NCI-H82 treated with DMSO at 0.1 percent for 48 hours (cell line): ENCODE measurements around the gene MPV17L2.
A peak's percentile ranks its signal among the peaks of the same experiment; 100 is the strongest.
"Not testable (repeated sequence)": the region's sequence is repeated elsewhere in the genome, so short reads cannot be mapped to it uniquely, and the experiment has no call there.

ENCODE experiments used
- DNase-seq: peaks from one replicate; lab custom pipeline; 2025; ENCODE audit not compliant: unreplicated experiment; lab: John Stamatoyannopoulos, UW

Gene MPV17L2

GRCh38 chr19:18192673-18193387 is at the start of gene MPV17L2:
TSS of gene MPV17L2 (plus strand) at chr19:18193218. CDS start at chr19:18193282, 64 bp downstream.
- peak; percentile 100 for DNase-seq

DNA sequence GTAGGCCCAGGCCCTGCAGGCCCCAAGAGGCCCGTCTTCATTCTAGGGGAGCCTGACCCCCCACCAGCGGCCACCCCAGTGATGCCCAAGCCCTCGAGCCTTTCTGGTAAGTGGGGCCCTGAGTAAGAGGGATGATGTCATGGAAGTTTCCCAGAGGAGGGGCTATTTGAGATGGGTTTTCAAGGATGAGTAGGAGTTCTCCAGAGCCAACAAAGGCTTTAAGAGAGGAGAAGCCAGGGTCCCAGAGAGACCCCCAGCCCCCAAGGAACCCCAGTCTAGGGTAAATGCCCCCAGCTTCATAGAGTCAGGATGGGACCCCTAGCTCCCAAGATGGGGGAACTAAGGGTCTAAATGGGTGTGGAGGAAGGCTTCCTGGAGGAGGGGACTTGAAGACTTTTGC is 49.1 kb upstream of the MPV17L2 start:
- DNase-seq, result no peak

DNA sequence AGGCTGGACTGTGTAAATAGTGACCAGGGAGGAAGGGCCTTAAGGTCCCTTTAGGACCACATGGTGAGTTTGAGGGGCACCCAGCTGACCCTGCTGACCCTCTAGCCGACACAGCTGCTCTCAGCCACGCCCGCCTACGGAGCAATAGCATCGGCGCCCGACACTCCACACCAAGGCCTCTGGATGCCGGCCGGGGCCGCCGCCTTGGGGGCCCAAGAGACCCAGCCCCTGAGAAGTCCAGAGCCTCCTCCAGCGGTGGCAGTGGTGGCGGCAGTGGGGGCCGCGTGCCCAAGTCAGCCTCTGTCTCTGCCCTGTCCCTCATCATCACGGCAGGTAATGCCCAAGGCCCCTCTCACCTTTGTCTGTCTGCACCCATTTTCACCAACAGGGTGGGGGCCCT is 48.7 kb upstream of the MPV17L2 start:
- no peak for DNase-seq

GRCh38 chr19:18144906-18145305 is 48.1 kb upstream of the MPV17L2 start:
- DNase-seq, result no peak

DNA sequence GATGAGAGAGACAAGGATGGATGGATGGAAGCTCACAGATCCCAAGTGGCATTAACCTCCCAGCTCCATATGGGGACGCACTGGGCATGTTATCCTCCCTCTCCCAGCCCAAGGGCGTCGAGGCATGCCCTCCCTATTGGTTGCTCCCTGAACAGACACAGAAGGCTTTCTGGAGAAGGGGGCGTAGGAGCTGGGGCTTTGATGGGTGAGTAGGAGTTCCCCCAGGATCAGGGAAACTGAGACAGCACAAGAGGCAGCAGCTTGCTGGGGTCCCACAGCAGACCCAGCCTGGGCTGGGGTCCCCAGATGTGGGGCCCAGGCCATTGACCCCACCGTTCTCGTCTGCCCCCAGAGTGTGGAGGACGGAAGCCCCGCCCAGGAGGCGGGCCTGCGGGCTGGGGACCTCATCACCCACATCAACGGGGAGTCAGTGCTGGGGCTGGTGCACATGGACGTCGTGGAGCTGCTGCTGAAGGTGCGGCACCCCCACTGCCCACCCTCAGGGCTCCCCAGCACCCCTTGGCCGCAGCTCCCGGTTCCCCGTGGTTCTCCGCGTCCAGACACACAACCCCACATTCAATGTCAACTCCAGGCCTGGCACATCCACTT is 47.5 kb upstream of the MPV17L2 start:
- no peak for DNase-seq

DNA sequence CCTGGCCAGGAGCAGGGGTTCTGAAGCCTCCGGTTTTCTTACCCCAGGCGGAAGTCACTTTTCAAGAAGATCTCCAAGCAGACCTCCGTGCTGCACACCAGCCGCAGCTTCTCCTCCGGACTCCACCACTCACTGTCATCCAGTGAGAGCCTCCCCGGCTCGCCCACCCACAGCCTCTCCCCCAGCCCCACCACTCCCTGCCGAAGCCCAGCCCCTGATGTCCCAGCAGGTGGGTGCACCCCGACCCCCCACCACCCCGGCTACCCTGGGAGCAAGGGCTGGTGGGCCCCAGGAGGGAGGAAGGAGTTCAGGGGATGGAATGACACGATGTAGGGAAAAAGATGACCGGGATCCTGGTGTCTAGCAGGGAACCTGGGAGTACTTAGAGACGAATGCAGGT is 45.6 kb upstream of the MPV17L2 start:
- DNase-seq, result no peak

GRCh38 chr19:18149596-18149975 is 43.4 kb upstream of the MPV17L2 start:
- DNase-seq, result no peak

GRCh38 chr19:18150776-18151624 is 42.0 kb upstream of the MPV17L2 start:
- DNase-seq, result no peak

- DNase-seq, result peak; percentile 99
Measured at GRCh38 chr19:18152442-18152816, 40.6 kb upstream of the MPV17L2 start.

- peak; percentile 99 for DNase-seq
Measured at GRCh38 chr19:18152817-18153555, 40.0 kb upstream of the MPV17L2 start, which contains the start of gene PIK3R2. TSS of gene PIK3R2 (plus strand) at chr19:18153163. CDS start at chr19:18155880, 2,717 bp downstream.

DNA sequence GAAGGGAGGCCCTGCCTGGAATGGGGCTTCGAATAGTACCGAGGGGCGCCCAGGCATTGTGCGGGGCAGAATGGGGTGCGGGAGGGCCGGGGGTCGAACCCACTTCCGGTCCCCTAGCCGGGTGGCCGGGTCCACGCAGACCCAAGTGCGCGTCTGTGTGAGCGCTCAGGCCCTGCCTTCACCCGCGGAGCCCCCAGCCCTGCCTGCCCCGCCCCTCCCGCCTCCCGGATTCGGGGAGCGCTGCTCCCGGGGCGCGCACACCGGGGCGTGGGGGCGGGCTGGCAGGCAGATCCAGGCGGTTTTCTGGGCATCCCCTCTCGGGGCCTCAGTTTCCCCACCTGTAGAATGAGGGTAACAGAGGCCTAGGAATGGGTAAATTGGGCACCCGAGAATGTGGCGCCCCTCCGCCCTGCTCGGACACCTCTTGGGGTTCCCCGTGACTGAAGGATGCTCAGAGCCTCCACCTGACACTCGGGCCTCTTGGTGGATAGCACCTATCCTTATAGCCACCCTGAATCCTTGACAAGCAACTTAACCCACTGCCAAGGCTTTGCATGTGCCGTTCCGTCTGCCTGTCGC is 39.4 kb upstream of the MPV17L2 start:
- no peak for DNase-seq

- DNase-seq, result no peak
Measured at GRCh38 chr19:18155095-18156087, 37.6 kb upstream of the MPV17L2 start.

- DNase-seq, result no peak
Measured at GRCh38 chr19:18156268-18156667, 36.8 kb upstream of the MPV17L2 start.

GRCh38 chr19:18156841-18157464 is 36.1 kb upstream of the MPV17L2 start:
- no peak for DNase-seq

DNA sequence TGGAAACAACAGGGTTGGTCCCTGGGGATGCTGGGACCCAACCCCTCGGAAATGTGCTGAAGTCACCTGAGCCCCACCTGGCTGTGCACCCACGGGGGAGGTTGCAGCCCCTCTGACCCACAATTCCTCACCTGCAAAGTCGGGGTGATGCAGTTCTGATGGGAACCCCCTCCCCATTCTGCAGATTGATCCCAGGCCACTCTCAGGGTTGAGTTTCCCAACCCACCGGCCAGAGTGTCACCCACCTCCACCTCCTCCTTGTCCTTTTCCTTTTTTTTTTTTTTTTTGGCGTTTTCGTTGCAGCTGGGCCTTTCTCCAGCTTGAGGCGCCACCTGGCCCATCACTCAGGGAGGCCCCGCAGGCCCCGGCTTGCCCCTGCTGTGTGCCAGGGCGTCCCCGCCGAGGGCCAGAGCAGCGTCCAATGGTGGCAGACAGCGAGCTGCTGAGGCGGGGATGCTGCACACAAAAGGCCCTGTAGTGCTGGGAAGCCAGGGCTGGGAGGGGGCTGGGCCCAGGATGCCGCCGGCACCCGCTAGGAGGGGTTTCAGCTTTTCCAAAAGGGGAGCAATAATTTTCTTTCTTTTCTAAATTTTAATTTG is 35.5 kb upstream of the MPV17L2 start:
- DNase-seq, result no peak

DNA sequence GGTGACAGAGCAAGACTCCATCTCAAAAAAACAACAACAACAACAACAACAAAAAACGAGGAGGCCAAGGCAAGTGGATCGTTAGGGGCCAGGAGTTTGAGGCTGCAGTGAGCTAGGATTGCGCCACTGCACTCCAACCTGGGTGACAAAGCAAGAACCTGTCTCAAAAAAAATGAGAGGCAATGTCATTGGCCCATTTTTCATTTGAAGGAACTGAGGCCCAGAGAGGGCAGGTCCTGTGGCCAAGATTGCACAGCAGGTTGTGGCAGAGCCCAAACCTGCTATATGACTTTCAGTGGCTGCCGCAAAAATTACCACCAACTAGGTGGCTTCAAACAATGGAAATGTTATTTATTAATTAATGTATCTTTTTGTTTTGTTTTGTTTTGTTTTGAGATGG is 34.6 kb upstream of the MPV17L2 start:
- no peak for DNase-seq

DNA sequence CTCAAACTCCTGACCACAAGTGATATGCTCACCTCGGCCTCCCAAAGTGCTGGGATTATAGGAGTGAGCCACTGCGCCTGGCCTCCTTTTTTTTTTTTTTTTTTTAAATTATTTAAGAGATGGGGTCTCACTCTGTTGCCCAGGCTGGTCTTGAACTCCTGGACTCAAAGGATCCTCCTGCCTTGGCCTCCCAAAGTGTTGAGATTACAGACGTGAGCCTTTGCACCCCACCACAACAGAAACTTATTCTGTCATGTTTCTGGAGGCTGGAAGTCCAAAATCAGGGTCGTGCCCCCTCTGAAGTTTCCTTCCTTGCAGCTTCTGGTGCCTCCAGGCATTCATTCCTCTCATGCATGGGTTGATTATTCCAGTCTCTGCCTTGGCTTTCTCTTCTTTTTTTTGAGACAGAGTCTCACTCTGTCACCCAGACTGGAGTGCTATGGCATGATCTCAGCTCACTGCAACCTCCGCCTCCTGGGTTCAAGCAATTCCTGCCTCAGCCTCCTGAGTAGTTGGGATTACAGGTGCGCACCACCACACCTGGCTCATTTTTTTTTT is 33.9 kb upstream of the MPV17L2 start:
- not testable (repeated sequence) for DNase-seq

DNA sequence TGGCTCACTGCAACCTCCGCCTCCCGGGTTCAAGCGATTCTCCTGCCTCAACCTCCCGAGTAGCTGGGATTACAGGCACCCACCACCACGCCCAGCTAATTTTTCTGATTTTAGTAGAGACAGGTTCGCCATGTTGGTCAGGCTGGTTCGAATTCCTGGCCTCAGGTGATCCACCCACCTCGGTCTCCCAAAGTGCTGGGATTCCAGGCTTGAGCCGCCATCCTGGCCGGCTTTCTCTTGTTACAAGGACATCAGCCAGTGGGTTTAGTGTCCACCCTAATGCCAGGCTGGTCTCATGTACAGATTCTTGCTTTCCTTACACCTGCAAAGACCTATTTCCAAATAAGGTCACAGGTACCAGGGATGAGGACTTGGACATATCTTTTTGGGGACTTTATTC is 33.2 kb upstream of the MPV17L2 start:
- no peak for DNase-seq
